Measurements from ENCODE around the gene ARL6IP4. TPM values are rescaled to one million over a fixed set of nuclear protein-coding genes. Genes with fewer than 3 reads are reported as not detected.

The ARL6IP4 gene
- total RNA-seq, 1 experiment from 2014 or later, result 237 TPM

DNA sequence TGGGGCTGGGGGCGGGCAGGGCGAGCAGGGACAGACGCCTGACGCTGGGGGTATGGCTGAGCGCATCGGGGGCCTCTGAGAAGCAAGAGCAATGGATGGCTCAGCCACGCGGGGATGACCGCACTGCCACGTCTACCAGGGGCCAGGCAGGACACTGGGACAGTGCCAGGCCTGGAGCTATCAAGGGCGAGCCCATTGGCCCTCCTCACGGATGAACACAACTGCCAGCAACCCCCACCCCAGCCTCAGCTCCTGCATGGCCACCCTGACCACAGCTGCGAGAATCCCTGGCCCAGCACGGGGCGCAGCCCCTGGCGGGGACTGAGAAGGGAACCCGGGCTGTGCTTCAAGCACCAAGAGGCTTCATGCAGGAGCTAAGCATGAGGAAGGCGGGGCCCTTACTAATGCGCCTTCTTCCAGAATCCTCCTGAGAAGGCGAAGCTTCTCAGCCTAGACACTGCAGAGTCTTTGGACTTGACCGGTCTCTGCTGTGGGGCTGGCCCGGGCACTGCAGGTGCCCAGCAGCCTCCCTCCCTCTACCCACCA is 9.5 kb downstream of the ARL6IP4 start:
- DNase-seq (ENCODE audit: low read depth), result no peak

DNA sequence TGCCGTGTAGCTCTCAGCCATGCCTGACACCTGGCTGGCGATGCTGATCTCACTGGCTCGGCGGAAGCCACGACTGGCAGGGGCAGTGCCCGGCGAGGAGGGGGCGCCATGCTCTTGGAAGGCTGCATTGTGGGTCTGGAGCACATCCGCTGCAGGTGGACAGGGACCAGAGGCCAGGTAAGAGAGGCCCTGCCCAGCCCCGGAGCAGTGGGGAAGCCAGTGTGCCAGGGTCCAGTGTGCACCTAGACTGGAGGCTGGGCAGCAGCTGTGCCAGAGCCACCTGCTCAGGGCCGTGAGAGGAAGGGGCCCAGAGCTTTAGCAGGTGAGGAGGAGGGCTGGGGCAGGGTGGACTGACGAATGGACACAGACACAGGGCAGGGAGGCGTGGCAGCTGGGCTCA is 10.1 kb downstream of the ARL6IP4 start:
- DNase-seq (ENCODE audit: low read depth), result no peak

DNA sequence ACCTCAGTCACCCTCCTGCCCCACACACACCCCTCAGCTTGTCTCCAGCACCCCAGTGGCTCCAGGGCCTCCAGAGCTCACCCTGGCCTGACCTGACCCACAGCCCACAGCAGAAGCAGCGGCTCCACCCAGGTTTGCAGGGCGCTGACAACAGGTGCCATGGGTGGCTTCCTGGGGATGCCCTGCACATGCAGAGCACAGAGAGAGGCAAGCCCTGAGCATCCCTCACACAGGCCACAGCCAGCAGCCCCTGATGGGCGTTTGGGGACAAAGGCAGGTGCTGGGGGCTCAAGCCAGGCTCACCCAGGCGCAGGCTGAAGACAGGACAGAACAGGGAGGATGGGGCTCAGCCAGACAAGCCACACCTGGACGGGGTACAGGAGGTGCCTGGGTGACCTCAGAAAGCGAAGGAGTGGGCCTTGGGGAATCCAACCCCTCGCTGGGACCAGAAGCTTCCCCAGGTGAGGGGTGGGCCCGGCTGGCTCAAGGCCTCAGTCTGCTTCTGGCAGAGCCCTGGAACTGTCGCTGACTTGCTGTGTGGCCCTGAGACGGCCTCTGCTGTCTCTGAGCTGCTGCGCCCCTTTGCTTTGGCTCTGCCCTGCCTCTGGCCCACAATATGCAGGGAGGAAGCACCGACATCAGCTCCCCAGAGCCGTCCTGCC is 10.6 kb downstream of the ARL6IP4 start:
- DNase-seq (ENCODE audit: low read depth), result no peak

DNA sequence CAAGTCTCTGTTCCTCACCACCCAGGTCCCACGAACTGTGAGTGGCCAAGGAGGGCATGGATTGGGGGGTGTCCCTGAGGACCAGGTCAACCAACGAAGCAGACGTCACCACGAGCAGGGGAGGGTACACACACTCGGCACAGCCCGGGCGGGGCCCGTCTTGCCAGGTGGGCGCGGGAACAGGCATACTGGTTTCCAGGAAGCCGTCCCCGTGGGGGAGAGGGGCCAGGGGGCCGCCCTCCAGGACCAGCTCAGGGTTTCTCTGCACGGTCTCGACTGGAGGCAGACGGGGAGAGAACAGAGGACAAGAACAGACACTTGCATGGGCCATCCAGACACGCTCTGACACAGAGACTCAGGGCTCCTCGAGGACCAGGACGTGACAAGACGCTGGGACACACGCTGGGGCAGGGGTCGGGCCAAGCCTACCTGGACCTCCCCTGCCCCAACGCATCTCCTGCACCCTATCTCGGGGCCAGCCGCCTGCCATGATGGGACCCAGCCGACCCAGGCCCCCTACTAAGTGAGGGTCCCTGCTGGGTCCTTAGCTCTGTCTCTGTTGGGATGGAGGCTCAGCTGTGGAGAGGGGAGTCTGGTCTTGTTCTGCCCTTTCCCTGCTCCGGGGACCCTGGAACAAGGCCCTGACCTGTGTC is 11.3 kb downstream of the ARL6IP4 start:
- no peak for DNase-seq (ENCODE audit: low read depth)

DNA sequence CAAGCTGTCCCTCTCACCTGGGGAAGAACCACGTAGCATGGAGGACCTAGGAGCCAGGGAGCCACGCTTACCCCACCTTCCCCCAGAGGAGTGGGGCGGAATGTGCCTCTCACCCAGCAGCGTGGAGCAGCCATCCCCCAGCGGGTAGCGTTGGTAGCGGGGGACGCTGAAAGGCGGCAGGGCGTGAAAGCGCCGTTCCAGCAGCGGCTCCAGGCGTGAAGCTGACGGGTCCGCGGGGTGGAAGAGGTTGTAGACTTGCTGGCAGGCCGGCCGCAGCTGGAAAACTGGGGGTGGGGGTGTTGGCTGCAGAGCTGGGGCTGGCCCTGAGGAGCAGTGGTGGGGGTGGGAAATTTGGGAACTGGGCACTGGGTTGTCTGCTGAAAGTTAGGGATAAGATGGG is 11.9 kb downstream of the ARL6IP4 start:
- no peak for DNase-seq (ENCODE audit: low read depth)

DNA sequence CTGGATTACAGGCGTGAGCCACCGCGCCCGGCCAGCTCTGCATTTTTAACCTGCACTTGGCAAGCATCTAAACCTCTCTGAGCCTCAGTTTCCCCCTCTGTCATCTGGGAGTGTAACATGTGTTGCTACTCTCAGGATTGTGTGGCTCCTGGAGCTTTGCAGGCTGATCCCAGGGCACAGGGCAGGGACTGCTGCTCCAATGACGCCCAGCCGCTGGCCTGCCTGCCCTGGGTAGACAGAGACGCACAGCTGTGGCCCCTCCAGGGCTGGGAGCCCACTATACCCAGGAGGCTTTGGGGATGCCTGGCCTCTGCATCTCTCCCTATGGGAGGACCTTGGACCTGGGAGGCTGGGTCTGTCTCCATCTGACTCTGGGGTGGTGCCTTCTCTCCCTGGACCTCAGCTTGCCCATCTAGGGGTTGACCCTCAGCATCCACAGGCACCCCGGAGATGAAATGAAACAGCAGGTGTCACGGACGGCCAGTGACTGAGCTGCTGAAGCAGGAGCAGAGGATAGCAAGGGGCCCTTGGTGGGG is 13.7 kb downstream of the ARL6IP4 start:
- DNase-seq (ENCODE audit: low read depth), result no peak

DNA sequence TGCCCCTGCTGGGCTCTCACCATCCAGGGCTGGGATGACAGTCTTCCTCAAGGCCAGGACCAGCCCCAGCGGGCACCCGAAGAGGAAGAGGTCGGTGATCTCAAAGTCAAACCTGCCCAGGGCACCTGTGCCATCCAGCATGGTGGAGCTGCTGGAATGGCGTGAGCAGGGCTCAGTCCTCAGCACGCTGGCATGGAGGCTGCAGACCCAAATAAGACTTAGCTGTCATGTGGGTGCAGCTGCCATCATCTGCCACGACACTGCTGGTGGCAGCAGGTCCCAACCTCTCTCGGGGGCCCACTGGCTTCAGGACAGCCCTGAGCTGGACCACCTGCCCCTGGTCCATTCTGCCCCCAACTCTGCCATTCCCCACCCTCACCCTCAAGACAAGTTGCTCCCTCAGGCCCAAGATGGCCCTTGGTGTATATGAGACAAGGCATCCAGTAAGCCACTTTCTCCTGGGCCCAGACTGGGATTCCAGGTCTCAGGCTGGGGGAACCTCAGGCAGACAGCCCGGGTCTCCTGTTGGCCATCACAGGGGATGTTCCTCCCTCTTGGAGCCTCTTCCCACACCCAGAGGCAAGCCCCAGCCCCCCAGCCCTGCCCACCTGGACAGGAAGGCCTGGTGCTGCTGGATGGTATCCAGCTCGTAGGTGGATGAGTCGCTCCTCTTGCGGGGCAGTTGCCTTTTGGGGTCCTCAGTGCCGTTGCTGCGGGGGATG is 14.5 kb downstream of the ARL6IP4 start:
- no peak for DNase-seq (ENCODE audit: low read depth)

DNA sequence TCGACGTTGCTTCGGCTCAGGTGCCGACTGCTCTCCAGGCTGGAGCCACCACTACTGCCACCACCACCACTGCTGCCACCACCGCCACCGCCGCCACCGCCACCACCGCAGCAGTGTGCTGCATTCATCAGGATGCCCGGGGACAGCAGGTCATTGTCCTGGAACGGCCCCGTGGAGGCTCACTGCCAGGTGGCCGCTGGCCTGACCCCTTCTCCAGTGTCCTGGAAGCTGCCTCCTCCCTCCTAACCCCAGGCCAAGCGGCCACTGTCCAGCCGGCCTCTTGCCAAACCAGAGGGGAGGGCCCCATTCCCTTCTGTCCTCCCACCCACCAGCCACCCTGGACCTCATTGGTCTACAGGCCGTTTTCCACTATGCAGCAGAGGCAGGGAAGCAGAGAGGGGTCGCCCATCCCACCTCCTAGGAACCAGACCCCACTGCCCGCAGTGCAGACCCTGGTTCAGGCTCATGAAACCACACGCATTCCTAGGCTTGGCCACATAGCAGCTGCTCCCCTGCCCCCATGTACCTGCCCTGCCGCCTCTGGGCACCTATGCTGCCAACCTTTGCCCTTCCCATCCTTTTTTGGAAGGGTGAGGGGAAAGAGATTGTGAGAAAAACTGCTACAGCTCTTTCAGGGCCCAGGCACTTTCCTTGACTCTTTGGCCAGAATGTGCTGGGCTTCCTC is 15.2 kb downstream of the ARL6IP4 start:
- DNase-seq (ENCODE audit: low read depth), result no peak

DNA sequence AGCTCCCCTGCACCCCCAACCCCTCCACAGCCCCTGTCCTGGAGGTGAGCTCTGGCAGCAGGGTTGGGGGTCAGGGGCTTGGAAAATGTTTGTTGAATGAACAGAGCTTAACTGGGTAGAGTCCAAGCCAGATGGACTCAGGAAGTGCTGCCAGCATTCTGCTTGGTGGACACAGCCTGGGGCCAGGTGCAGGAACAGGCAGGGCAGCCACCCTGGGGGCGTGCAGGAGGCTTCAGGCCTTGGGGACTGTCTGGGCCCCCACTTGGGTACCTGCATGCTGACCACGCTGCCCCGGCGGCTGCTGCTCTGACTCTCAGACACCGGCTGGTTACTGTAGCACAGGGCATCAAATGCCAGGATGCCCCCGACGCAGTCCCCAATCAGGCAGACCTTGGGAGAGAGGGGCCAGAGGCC is 15.7 kb downstream of the ARL6IP4 start:
- DNase-seq (ENCODE audit: low read depth), result no peak

DNA sequence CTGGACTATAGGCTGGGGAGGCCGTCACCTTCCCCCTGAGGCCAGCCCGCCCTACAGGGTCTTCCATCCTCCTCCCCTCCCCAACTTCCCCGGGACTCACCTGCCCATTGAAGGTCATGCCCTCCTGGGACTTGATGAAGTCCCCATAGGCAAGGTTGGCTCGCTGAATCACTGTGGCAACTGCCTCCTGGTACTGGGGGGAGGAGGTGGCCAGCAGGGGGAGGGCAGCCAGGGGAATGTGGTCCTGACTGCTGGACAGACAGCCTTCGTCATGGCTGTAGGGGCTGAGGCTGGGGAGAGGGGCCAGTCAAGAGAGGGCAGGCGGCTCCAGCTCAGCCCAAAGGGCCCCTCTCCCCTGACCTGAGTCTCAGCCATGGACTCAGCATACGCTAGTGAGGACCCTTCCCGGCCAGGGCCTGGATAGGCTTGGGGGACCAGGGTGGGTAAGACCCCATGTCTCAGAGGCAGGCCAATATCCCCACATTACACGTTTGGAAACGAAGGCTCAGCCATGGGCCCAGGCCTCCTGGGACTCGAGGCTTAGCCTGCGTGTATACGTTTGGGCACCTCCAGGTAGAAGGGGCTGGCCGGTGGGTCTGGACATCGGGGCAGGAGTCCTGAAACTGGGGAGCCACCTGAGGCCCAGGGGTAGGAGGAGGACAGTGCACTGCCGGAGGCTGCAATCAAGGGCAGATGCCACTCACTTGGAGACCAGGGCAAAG is 16.3 kb downstream of the ARL6IP4 start:
- DNase-seq (ENCODE audit: low read depth), result no peak

DNA sequence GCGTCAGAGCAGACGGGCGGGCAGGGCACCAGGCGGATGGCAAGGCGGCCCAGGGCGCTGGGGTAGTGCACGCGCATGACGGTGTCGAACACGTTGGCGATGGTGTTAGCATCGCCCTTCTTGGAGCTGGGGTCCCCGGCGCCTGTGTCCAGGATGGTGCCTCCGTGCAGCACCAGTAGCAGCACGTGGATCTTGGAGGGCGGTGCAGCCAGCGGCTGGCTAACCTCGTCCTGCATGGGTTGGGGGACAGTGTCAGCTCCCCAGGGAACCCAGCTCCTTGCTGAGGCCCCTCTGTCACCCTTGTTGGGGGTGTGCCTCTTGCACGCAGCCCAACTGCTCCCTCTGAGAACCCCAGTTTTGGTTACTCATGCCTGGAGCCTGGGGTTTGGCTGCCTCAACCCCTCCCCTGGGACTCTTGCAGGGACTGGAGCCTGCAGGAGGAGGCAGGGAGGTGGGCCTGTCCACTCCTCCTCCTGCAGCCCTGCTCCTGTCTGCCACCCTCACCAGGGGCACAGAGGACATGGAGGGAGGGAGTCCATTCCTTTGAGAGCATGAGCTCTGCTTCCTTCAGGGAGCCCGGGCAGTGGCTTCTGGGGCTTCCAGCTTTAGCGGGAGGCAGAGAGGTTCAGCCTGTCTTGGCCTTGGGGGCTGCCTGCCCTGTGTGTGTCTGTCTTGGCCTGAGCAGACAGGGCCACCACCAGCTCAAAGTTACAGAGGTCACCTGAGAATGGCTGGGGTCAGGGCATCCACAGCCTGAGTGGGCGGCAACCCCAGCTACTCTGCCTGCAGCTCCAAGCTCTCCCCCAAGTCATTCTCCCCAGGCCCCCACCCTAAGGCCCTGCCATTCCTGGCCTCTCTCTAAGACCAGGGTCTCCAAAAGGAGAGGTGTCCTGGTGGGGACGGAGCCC is 17.1 kb downstream of the ARL6IP4 start:
- no peak for DNase-seq (ENCODE audit: low read depth)

DNA sequence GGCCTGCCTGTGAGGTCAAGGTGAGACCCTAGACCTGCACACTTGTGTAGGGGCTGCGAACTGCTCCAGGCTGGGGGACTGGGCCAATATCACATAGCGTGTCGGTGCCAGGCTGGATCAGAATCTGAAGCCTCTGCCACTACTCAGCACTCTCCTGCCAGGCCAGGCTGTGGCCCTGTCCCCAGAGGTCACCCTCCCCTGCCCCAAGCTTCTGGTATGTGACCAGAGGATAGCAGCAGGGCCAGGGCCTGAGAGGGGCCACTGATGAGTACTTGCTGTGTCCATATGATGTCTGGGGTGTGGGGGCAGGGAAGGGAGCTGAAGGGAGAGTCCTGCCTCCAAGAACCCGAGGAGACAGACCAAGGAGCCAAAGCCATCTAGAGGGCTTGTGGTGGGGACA is 17.8 kb downstream of the ARL6IP4 start:
- DNase-seq (ENCODE audit: low read depth), result no peak

DNA sequence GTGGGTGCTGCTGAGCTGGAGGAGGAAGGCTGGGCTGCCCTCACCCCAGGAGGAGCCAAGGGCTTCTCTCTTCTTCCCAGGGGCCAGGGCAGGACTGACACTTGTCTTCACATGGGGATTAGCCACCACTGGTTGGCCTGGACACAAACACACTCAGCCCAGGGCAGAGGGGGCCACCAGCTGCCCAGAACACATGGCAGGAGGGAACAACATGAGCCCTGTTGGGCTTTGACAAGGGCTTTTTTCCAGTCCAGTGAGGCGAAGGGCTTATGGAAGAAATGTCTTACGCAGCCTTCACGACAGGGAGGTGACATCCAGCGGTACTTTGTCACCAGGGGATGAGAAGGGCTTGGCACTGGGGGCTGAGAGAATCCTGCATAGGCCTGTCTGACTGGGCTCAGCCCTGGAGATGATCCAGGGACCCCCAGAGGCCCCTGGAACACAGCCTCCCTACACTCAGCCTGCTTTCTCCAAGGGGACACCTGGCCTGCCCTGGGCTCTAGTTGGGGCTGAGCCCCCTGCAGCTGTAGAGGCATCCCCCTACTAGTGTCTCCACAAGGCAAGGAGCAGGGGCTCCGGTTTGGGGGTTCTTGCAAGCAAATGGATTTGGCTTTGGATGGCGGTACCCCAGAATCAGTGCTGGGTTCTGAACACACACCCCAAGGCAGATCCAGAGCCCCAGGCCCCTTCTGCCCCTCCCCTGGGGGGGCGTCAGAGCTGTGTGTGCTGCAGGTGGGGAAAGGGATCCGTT is 18.9 kb downstream of the ARL6IP4 start:
- no peak for DNase-seq (ENCODE audit: low read depth)

DNA sequence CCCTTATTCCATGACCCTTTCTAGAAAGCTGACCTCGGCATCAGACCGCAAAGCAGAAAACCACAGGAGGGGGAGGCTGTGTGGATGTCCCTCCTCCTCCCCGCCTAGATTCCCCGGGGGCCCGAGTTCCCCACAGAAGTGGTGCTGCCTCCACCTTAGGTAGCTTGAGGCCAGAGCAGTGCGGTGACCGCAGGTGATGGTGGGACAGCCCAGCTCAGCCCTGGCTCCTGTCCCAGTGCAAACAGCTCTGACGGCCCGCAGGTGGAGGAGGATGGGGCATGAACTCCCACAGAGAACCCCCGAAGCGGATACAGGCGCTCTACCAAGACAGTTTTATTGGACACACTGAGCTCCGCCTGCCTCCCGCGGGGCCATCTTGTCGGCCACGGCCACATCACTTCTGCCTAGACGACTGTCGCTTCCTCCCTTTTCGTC is 19.5 kb downstream of the ARL6IP4 start:
- DNase-seq (ENCODE audit: low read depth), result no peak

DNA sequence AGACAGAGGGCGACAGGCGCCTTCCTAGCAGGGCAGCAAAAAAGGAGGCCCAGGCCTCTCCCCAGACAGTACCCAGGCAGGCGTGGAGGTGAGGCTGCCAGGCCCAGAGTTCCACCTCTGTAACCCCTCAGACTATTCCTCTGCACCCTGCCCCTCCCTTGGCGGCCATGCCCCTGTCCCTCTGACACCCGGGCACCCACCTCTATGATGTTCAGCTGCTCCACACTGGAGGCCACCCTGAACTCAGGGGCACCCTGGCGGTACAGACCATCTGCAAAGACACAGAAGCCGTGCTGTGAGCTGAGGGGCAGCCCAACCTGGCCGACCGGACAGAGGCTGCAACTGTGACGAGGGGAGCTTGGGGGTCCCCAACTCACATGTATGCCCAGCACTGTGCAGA is 20.1 kb downstream of the ARL6IP4 start:
- no peak for DNase-seq (ENCODE audit: low read depth)

DNA sequence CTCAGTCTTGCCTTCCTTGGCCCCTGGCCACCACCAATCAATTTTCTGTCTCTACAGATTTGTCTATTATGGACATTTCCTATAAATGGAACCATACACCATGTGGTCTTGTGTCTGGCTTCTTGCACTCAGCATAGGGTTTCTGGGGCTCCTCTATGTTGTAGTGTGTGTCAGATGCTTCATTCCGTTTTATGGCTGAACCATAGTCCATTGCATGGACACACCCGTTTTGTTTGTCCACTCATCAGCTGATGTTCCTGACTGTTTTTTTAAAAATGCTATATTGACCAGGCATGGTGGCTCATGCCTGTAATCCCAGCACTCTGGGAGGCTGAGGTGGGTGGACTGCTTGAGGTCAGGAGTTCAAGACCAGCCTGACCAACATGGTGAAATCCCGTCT is 21.0 kb downstream of the ARL6IP4 start:
- no peak for DNase-seq (ENCODE audit: low read depth)

DNA sequence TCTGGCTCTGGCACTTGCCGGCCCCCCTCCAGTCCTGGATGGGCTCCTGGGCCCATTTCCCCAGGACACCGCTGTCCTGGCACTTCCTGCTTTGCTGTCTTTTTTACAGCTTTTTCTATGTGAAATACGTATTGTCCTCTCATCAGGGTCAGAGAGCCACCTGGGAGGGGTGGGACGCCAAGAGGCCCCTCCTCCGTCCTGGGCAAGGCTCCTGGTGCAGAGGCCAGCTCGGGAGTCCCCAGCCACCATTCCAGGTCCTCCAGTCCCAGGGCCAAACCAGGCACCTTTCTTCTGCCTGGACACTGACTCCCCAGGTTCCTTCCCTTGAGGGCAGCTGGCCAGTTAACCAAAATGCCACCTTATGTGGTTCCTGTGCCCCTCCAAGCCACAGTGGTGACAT is 22.8 kb downstream of the ARL6IP4 start:
- DNase-seq (ENCODE audit: low read depth), result no peak

DNA sequence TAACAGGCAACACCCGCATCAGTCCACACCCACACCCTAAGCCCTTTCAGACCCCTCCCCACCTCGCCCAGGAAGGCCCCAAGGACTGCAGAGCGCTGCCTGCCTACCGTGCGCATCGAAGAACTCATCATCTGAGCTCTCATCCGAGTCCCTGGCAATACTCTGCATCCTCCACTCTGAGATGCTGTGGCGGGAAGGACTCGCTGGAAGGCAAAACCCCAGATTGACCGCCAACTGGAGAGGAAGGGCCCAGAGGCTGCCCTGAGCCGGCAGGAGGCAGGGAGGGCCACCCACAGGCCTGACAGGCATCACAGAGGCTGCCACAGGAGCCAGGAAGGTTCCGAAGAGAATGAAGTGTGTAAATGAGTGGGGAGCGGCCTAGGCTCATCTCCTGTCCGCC is 23.8 kb downstream of the ARL6IP4 start:
- DNase-seq (ENCODE audit: low read depth), result no peak

DNA sequence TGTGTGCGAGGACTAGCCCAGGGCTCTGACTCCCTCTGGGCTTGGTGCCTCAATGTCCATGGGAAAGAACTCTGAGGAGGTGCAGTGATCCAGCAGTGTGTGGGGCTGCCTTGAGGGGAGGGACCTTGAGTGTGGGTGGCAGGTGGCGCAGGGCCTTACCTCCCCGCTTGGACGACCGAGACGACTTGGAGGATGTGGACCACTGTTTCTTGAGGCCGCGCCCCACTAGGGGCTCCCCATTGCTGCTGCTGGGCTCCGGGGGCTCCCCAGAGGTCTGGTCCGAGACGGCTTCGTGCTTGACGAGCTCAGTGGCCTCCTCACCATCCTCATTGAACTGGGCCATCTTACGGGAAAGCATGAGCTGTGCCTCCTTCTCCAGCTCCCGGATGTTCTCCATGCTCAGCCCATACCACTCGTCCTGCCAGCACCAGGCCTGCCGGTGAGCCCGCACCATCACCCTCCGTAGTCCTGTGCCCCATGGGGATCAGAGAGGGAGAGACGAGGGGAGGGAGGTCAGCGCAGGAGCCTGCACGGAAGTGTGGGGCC is 24.7 kb downstream of the ARL6IP4 start:
- no peak for DNase-seq (ENCODE audit: low read depth)

All from HT1080 (cell line).